Activated CD8-positive, alpha-beta T cell treated with anti-CD3 and anti-CD28 coated beads, Interleukin-2, amount 10 ng/mL, durations not matched to agents 7 days and 5 days (primary cell): Measurements from ENCODE around the gene RSPH9. TPM values are rescaled to one million over a fixed set of nuclear protein-coding genes. Genes with fewer than 3 reads are reported as not detected.

Experiments used
- ATAC-seq: fragments of 150-1000 bp; cut with Tn5 transposase; one replicate; pipeline ENCODE4 v1.10.0; 2021; ENCODE audit warnings: moderate library complexity
- CTCF ChIA-PET: fragments of 350-600 bp; sonication (Branson Sonifier 250); formaldehyde crosslinking; loops from one replicate; lab custom pipeline; 2021; ENCODE audit warnings: antibody characterized with exemption; lab: Charles Lee
- POLR2A ChIA-PET: fragments of 350-600 bp; sonication (Branson Sonifier 250); formaldehyde crosslinking; loops from one replicate; lab custom pipeline; 2021; ENCODE audit warnings: antibody characterized with exemption; lab: Charles Lee
- DNase-seq: peaks from one replicate; pipeline ENCODE4 v3.0.0-alpha.2; 2020
- H3K27ac Mint-ChIP-seq: one replicate; pipeline ENCODE4 v1.8.0; 2021; ENCODE audit warnings: mild to moderate bottlenecking, mixed read lengths
- H3K27me3 Mint-ChIP-seq: one replicate; pipeline ENCODE4 v1.8.0; 2021; ENCODE audit warnings: low read depth, mixed read lengths
- H3K36me3 Mint-ChIP-seq: one replicate; pipeline ENCODE4 v1.8.0; 2021; ENCODE audit warnings: low read depth, mixed read lengths
- H3K4me1 Mint-ChIP-seq: one replicate; pipeline ENCODE4 v1.8.0; 2021; ENCODE audit warnings: low read depth, mixed read lengths
- H3K4me3 Mint-ChIP-seq: one replicate; pipeline ENCODE4 v1.8.0; 2021; ENCODE audit warnings: mild to moderate bottlenecking, mixed read lengths
- H3K9me3 Mint-ChIP-seq: one replicate; pipeline ENCODE4 v1.8.0; 2022; ENCODE audit warnings: mixed read lengths; ENCODE audit not compliant: insufficient read depth
- total RNA-seq, 2 experiments: library from RNA; stranded (reverse); gene quantifications; one replicate each; pipeline ENCODE4 v1.2.3, GENCODE V29; 2021

Gene RSPH9, protein sequence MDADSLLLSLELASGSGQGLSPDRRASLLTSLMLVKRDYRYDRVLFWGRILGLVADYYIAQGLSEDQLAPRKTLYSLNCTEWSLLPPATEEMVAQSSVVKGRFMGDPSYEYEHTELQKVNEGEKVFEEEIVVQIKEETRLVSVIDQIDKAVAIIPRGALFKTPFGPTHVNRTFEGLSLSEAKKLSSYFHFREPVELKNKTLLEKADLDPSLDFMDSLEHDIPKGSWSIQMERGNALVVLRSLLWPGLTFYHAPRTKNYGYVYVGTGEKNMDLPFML
- not detected for total RNA-seq

DNA sequence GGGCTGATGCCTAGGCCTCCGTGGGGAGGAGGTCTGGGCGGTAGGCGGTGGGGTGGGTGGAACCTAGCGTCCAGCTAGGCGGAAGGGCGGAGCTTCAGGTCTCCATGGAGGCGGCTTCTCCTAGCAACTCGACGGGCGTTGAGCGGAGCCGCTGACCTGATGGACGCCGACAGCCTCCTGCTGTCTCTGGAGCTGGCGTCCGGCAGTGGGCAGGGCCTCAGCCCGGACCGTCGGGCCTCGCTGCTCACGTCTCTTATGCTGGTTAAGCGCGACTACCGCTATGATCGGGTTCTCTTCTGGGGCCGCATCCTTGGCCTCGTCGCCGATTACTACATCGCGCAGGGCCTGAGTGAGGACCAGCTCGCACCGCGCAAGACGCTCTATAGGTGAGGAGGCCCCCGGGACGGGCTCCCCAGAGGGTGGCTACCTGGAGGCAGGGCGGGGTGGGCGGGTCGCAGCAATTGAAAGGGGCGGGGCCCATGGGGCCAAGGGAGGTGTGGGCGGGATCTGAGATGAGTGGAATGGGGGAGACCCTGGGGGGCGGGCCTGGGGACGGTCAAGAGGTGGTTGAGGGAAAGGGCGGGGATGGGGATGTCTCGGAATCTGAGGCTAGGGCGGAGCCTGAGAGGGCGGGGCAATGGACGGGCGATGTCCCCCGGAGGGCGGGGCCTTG is at the start of gene RSPH9:
Gene RSPH9 (plus strand): TSS at position 97 of the 673 bp plus-strand sequence. CDS start 63 bp downstream, at position 160.
- CTCF ChIA-PET = interaction anchor here (0.9 to 2.3 kb wide), 3 partner anchors 8 to 25 kb away, joined by 3 to 13 read pairs (median 5); no protein-coding TSS in a partner anchor
- H3K4me3 Mint-ChIP-seq = peak within 1 kb of the TSS; percentile 60
- POLR2A ChIA-PET = interaction anchor here (0.7 to 1.9 kb wide), 2 partner anchors 10 to 15 kb away, joined by 3 to 8 read pairs; partner anchors contain the start of genes GTPBP2 and MAD2L1BP
- no peak within 1 kb of the TSS for H3K27ac Mint-ChIP-seq
- ATAC-seq (peak; percentile 88), DNase-seq (peak; percentile 72)
- no peaks in the 10 kb centered on the region for H3K9me3 Mint-ChIP-seq
- H3K4me1 Mint-ChIP-seq = peaks cover 23% of the 10 kb centered on the region
- no peaks in the 10 kb centered on the region for H3K27me3 Mint-ChIP-seq
- peaks cover 29% of the 10 kb centered on the region for H3K36me3 Mint-ChIP-seq

DNA sequence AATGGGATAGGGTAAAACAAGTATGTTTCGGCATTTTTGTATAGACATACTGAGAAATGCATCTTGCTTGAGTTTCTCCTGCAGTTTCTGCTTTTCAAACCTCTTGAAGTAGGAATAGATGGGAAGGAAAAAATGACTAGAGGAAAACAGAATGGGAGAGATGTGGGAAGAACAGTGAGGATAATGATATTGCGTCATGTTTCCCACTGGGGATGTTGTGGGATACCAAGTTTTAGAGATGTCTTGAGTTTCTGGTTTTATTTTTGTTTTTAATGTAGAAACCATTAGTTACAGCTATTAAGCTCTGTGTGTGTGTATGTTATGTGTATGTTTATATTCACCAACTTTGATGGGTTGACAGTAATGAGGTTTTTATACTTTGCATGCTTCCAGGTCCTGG is 44.2 kb upstream of the RSPH9 start:
- peaks cover 62% of the 10 kb centered on the region for H3K36me3 Mint-ChIP-seq
- no peak for ATAC-seq

DNA sequence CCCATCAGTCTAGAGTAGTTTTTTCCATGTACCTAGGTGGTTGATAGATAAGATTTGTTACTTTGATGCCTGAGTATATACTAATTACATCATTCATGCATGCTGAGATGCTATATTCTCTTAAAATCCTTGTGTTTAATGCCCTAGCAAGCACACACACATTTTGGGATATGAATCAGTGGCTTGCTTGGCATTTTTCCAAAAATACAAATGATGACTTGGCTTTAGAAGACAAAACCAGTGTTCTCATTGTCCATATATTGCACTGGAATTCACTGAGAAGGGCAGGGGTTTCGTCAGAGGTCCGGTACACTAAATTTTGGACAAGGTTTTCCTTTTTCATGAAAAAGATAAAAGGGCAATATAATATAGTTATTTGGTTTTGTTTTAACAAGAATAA is 40.7 kb upstream of the RSPH9 start:
- ChIA-PET CTCF (no interaction called here), POLR2A (no interaction called here)
- Mint-ChIP-seq H3K27ac (no peak overlapping the region), H3K4me3 (no peak overlapping the region), H3K27me3 (no peaks in the 10 kb centered on the region), H3K4me1 (peaks cover 3% of the 10 kb centered on the region), H3K9me3 (no peaks in the 10 kb centered on the region), H3K36me3 (peaks cover 69% of the 10 kb centered on the region)
- no peak for ATAC-seq
- no peak for DNase-seq

More for the DNA sequence above, 44.2 kb upstream of the RSPH9 start:
- ChIA-PET POLR2A (no interaction called here), CTCF (interaction anchor here (0.7 to 4.7 kb wide), 2 partner anchors 8 to 17 kb away, joined by 3 to 27 read pairs; no protein-coding TSS in a partner anchor)
- H3K27me3 Mint-ChIP-seq = no peaks in the 10 kb centered on the region
- no peak overlapping the region for H3K27ac Mint-ChIP-seq
- no peak for DNase-seq
- no peaks in the 10 kb centered on the region for H3K9me3 Mint-ChIP-seq
- no peaks in the 10 kb centered on the region for H3K4me1 Mint-ChIP-seq
- H3K4me3 Mint-ChIP-seq = no peak overlapping the region

DNA sequence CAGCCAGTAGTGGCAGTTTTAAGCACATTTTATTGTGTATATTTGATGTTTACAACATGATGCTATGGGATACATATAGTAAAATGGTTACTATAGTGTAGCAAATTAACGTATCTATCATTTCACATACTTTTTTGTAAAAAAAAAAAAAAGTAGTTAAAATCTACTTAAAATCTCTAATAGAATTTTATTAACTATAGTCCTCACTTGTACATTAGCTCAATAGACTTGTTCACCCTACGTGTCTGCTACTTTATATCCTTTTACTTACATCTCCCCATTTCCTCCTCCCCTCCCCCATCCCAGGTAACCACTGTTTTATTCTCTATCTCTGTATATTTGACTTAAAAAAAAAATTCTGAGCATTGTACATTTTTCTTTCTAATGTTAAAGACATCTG is 38.8 kb upstream of the RSPH9 start:
- H3K4me3 Mint-ChIP-seq = no peak overlapping the region
- no peak for ATAC-seq
- no peak overlapping the region for H3K27ac Mint-ChIP-seq
- H3K4me1 Mint-ChIP-seq = peaks cover 3% of the 10 kb centered on the region
- ChIA-PET CTCF (interaction anchor here (1.1 to 1.3 kb wide), 2 partner anchors 42 to 62 kb away, joined by 3 to 6 read pairs; no protein-coding TSS in a partner anchor), POLR2A (no interaction called here)
- peaks cover 68% of the 10 kb centered on the region for H3K36me3 Mint-ChIP-seq
- no peaks in the 10 kb centered on the region for H3K27me3 Mint-ChIP-seq
- no peaks in the 10 kb centered on the region for H3K9me3 Mint-ChIP-seq
- no peak for DNase-seq

DNA sequence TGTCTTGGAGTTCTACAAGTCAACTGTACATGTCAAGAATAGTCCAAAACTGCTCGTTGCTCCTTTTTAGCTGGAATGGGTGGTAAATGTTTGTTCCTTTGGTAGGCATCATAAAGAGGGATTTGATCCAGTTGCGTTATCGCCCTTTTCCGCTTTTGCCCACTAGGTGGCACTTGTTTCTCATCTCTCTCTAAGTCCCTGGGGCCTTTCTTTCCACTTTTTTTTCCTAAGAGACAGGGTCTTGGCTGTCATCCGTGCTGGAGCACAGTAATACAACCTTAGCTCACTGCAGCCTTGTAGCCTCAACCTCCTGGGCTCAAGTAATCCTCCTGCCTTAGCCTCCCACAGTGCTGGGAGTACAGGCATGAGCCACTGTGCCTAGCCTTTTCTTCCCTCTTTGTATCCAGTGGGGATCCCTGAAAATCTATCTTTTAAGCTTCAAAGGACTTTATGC is 36.5 kb upstream of the RSPH9 start:
- ChIA-PET POLR2A (interaction anchor here (0.6 to 0.8 kb wide), 2 partner anchors 21 to 31 kb away, joined by 3 read pairs; partner anchors contain the start of gene GTPBP2), CTCF (interaction anchor here (0.7 to 2.7 kb wide), 27 partner anchors 8 to 486 kb away, joined by 3 to 27 read pairs (median 5); partner anchors contain the start of gene GTPBP2)
- DNase-seq (peak; percentile 72), ATAC-seq (peak; percentile 42)
- no peak overlapping the region for H3K27ac Mint-ChIP-seq
- H3K4me3 Mint-ChIP-seq = no peak overlapping the region
- H3K9me3 Mint-ChIP-seq = no peaks in the 10 kb centered on the region
- peaks cover 3% of the 10 kb centered on the region for H3K4me1 Mint-ChIP-seq
- no peaks in the 10 kb centered on the region for H3K27me3 Mint-ChIP-seq
- peaks cover 65% of the 10 kb centered on the region for H3K36me3 Mint-ChIP-seq

DNA sequence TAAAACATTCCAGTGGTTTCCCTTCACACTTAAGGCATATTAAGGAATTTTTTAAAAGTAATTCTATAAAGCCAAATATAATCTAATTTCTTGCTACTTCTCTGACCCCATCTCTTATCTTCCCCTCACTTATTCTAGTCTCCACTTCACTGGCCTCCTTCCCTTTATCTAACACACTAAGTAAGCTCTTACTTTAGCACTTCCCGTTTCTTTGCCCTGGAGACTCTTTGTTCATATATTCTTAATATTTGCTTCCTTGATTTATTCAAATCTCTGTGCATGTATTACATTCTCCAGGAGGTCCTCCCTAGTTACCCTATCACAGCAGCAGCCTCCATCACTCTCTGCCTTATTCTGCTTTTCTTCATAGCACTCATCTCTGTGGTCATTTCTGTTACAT is 36.0 kb upstream of the RSPH9 start:
- H3K36me3 Mint-ChIP-seq = peaks cover 65% of the 10 kb centered on the region
- no peak overlapping the region for H3K27ac Mint-ChIP-seq
- H3K9me3 Mint-ChIP-seq = no peaks in the 10 kb centered on the region
- ATAC-seq (no peak), DNase-seq (no peak)
- CTCF ChIA-PET = interaction anchor here (1.0 to 2.7 kb wide), 20 partner anchors 9 to 470 kb away, joined by 3 to 27 read pairs (median 5); partner anchors contain the start of gene GTPBP2
- peaks cover 3% of the 10 kb centered on the region for H3K4me1 Mint-ChIP-seq
- H3K27me3 Mint-ChIP-seq = no peaks in the 10 kb centered on the region
- POLR2A ChIA-PET = interaction anchor here (0.6 to 0.8 kb wide), 3 partner anchors 21 to 67 kb away, joined by 3 read pairs; partner anchors contain the start of gene GTPBP2
- H3K4me3 Mint-ChIP-seq = no peak overlapping the region

DNA sequence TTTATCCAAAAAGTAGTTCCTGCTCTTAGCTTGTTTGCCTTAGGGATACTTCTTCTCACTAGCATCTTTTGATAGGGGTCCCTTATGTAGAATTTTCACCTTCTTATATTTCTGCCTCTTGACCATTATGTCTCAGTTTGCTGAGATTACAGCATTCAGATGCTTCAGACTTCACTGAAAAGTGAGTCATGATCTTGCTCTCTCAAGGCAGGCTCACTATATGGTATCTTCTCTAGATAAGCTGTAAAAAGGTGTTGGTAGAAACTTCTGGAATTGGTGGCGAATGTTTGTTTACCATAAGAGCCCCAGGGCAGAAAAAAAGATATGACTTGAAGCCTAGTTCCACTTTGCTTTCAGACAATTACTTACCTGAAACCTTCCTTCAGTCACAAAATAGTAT is 35.4 kb upstream of the RSPH9 start:
- CTCF ChIA-PET = interaction anchor here (1.0 to 2.7 kb wide), 11 partner anchors 9 to 470 kb away, joined by 4 to 27 read pairs (median 9); partner anchors contain the start of gene GTPBP2
- peaks cover 3% of the 10 kb centered on the region for H3K4me1 Mint-ChIP-seq
- H3K27ac Mint-ChIP-seq = no peak overlapping the region
- no peak overlapping the region for H3K4me3 Mint-ChIP-seq
- H3K9me3 Mint-ChIP-seq = no peaks in the 10 kb centered on the region
- POLR2A ChIA-PET = interaction anchor here (0.6 kb wide), 1 partner anchor 68 kb away, joined by 3 read pairs; no protein-coding TSS in a partner anchor
- no peaks in the 10 kb centered on the region for H3K27me3 Mint-ChIP-seq
- peaks cover 66% of the 10 kb centered on the region for H3K36me3 Mint-ChIP-seq
- DNase-seq (no peak), ATAC-seq (no peak)

DNA sequence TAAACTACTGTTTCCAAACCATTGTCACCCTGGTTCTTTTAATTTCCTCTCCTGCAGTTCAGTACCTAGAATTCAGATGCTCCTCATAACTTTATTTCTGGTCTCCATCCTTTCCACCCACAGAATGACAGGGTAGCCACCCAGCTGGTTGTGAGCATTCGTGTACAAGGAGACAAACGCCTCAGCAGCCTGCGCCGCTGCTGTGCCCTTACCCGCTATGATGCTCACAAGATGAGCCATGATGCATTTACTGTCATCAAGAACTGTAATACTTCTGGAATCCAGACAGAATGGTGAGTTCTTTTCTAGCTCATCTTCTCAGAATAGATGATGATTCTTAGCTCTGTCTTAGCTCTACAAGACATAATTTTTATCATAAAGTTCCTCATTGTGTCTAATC is 34.4 kb upstream of the RSPH9 start:
- ATAC-seq (no peak), DNase-seq (no peak)
- peaks cover 3% of the 10 kb centered on the region for H3K4me1 Mint-ChIP-seq
- no peak overlapping the region for H3K27ac Mint-ChIP-seq
- no peak overlapping the region for H3K4me3 Mint-ChIP-seq
- peaks cover 66% of the 10 kb centered on the region for H3K36me3 Mint-ChIP-seq
- POLR2A ChIA-PET = interaction anchor here (0.8 kb wide), 1 partner anchor 10 kb away, joined by 3 read pairs; no protein-coding TSS in a partner anchor
- H3K27me3 Mint-ChIP-seq = no peaks in the 10 kb centered on the region
- CTCF ChIA-PET = interaction anchor here (0.9 to 1.4 kb wide), 3 partner anchors 57 to 468 kb away, joined by 3 read pairs; no protein-coding TSS in a partner anchor
- no peaks in the 10 kb centered on the region for H3K9me3 Mint-ChIP-seq

DNA sequence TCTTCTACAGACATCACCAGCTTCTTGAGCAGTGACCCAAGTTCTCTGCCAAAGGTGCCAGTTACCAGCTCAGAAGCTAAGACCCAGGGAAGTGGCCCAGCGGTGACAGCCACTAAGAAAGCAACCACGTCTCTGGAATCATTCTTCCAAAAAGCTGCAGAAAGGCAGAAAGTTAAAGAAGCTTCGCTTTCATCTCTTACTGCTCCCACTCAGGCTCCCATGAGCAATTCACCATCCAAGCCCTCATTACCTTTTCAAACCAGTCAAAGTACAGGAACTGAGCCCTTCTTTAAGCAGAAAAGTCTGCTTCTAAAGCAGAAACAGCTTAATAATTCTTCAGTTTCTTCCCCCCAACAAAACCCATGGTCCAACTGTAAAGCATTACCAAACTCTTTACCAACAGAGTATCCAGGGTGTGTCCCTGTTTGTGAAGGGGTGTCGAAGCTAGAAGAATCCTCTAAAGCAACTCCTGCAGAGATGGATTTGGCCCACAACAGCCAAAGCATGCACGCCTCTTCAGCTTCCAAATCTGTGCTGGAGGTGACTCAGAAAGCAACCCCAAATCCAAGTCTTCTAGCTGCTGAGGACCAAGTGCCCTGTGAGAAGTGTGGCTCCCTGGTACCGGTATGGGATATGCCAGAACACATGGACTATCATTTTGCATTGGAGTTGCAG is 31.0 kb upstream of the RSPH9 start:
- no peaks in the 10 kb centered on the region for H3K9me3 Mint-ChIP-seq
- DNase-seq (no peak), ATAC-seq (no peak)
- H3K4me3 Mint-ChIP-seq = no peak overlapping the region
- ChIA-PET POLR2A (interaction anchor here (0.6 to 2.2 kb wide), 4 partner anchors 10 to 38 kb away, joined by 3 to 10 read pairs (median 5); partner anchors contain the start of genes GTPBP2 and XPO5), CTCF (interaction anchor here (1.3 kb wide), 1 partner anchor 15 kb away, joined by 4 read pairs; the partner anchor contains the start of gene GTPBP2)
- no peaks in the 10 kb centered on the region for H3K27me3 Mint-ChIP-seq
- peaks cover 59% of the 10 kb centered on the region for H3K36me3 Mint-ChIP-seq
- peak overlapping the region; percentile 48 for H3K27ac Mint-ChIP-seq
- H3K4me1 Mint-ChIP-seq = no peaks in the 10 kb centered on the region

DNA sequence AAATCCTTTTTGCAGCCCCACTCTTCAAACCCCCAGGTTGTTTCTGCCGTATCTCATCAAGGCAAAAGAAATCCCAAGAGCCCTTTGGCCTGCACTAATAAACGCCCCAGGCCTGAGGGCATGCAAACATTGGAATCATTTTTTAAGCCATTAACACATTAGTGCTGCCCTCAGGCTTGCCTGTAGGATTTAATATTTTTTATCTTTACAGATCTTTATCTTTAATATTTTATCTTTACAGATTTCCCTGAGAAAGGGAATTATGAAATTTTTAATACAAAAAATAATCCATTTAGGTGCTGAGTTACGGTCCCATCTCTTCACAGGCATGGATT is 30.5 kb upstream of the RSPH9 start:
- Mint-ChIP-seq H3K4me3 (no peak overlapping the region), H3K4me1 (no peaks in the 10 kb centered on the region), H3K27me3 (no peaks in the 10 kb centered on the region), H3K27ac (no peak overlapping the region), H3K36me3 (peaks cover 56% of the 10 kb centered on the region), H3K9me3 (no peaks in the 10 kb centered on the region)
- DNase-seq (no peak), ATAC-seq (no peak)
- POLR2A ChIA-PET = interaction anchor here (1.1 to 2.2 kb wide), 2 partner anchors 15 to 39 kb away, joined by 3 to 10 read pairs; partner anchors contain the start of genes GTPBP2 and XPO5
- CTCF ChIA-PET = interaction anchor here (1.3 kb wide), 1 partner anchor 15 kb away, joined by 4 read pairs; the partner anchor contains the start of gene GTPBP2
